Esophagus (tissue), 2 donors: ENCODE results near the gene IFT122. TPM values are rescaled to one million over a fixed set of nuclear protein-coding genes. Genes with fewer than 3 reads are reported as not detected.

Experiments
- H3K27ac ChIP-seq, 2 donors: one replicate each; pipeline ENCODE4 v1.5.1; 2013; ENCODE audit warnings: low read depth in 2 of 2, mild to moderate bottlenecking in 2 of 2, inconsistent platforms in 1 of 2, low read length in 1 of 2, moderate library complexity in 1 of 2
- H3K27me3 ChIP-seq, 2 donors: one replicate each; pipeline ENCODE4 v1.6.1; 2013; ENCODE audit warnings: low read length in 2 of 2, control low read depth in 1 of 2, mild to moderate bottlenecking in 1 of 2; ENCODE audit not compliant: insufficient read depth in 2 of 2, control insufficient read depth in 1 of 2
- H3K36me3 ChIP-seq, 2 donors: one replicate each; pipeline ENCODE4 v1.6.1; 2013; ENCODE audit warnings: low read length in 1 of 2; ENCODE audit not compliant: control insufficient read depth in 2 of 2, insufficient read depth in 2 of 2
- H3K4me1 ChIP-seq, 2 donors: one replicate each; pipeline ENCODE4 v1.6.1; 2013; ENCODE audit warnings: low read length in 1 of 2; ENCODE audit not compliant: control insufficient read depth in 2 of 2, insufficient read depth in 2 of 2
- H3K4me3 ChIP-seq, 2 donors: one replicate each; pipeline ENCODE4 v1.5.1; 2013; ENCODE audit warnings: low read length in 2 of 2, mild to moderate bottlenecking in 2 of 2, low read depth in 1 of 2, moderate library complexity in 1 of 2
- H3K9me3 ChIP-seq, 2 donors: one replicate each; pipeline ENCODE4 v1.6.1; 2013; ENCODE audit warnings: mild to moderate bottlenecking in 2 of 2, low read depth in 1 of 2, low read length in 1 of 2, moderate library complexity in 1 of 2; ENCODE audit not compliant: control insufficient read depth in 2 of 2, insufficient read depth in 1 of 2
- WGBS, 2 donors: extraction: QIAGEN DNeasy Blood & Tissue Kit; methylation state at CpG; one replicate each; pipeline ENCODE4 v1.1.7; 2013; 5-methylcytosine and 5-hydroxymethylcytosine counted together
- polyA plus RNA-seq, 2 donors: library from polyadenylated mRNA; stranded (reverse); fragments of 200-250 nt; gene quantifications; one replicate each; pipeline ENCODE4 v1.2.3, GENCODE V29; 2013
- donor health status: healthy with polysubstance abuse.
- donor health status: Bipolar disorder and iron deficiency.

Gene IFT122
- polyA plus RNA-seq, 2 donors, result 5.5 to 6.2 TPM

DNA sequence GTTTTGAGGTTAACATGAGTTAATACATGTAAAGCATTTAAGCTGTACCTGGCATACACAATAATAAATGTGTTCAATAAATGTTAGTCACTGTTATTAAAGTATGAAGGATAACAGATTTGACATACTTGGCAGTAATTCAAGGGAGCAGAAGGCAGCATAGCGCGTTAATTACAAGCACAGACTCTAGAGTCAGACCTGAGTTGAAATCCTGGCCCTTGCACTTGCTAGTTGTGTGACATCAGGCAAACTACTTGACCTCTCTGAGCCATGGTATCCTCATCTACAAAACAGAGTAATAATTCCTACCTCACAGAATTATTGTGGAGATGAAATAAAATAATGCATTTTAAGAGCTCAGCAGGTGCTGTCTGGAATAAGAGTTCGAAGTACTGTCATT lies 5.4 kb downstream of the IFT122 start:
- no peak overlapping the region for H3K4me3 ChIP-seq
- H3K27ac ChIP-seq, result no peak overlapping the region
- no peaks in the 10 kb centered on the region for H3K27me3 ChIP-seq
- no peaks in the 10 kb centered on the region for H3K9me3 ChIP-seq
- H3K36me3 ChIP-seq, result no peaks in the 10 kb centered on the region
- 56 to 62% methylated on average over 3 of the region's 3 CpGs for WGBS, 2 donors
- peaks cover 0 to 5% of the 10 kb centered on the region in 2 donors for H3K4me1 ChIP-seq

DNA sequence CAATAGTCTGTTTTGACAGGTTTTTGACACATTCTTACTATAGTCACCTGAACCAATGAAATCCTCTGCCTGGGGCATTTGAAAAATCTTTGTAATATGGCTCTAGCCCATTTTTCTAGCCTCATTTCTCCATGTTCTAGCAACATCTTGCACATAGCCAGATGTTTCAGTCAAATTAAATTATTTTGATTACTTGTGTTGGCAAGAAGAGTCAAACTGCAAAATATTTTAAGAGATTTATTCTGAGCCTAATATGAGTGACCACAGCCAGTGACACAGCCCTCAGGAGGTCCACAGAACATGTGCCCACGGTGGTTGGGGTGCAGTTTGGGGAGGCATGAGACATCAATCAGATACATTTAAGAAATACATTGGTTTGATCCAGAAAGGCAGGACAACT lies 6.9 kb downstream of the IFT122 start:
- H3K27ac ChIP-seq, result no peak overlapping the region
- no peaks in the 10 kb centered on the region for H3K9me3 ChIP-seq
- no peaks in the 10 kb centered on the region for H3K4me1 ChIP-seq
- no peaks in the 10 kb centered on the region for H3K27me3 ChIP-seq
- WGBS, 2 donors, result 63 to 72% methylated on average over 1 of the region's 1 CpG
- H3K36me3 ChIP-seq, result no peaks in the 10 kb centered on the region
- no peak overlapping the region for H3K4me3 ChIP-seq

DNA sequence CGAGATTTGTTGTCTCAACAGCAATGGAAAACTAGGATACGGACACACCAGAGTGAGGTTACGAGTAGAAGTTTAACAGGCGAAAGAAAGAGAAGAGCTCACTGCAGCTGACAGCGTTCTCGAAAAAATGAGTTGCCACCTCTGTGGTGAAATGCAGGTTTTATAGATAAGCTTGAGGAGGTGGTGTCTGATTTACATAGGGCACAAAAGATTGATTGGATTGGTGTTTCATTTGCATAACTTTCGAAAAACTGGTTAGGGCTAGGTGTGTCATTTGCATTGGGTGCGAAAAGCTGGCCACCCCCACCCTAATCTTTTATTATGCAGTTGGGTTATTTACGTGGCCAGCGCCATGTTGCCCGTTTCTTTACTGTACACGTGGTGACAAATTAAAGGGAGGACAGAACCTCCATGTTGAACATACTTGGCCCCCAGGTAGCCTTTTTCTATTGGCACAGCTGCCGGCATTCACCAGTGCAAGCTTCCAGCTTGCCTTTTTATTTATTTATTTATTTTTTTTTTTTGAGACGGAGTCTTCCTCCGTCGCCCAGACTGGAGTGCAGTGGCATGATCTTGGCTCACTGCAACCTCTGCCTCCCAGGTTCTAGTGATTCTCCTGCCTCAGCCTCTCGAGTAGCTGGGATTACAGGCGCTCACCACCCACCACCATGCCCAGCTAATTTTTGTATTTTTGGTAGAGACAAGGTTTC lies 8.3 kb downstream of the IFT122 start:
- H3K27me3 ChIP-seq, result no peaks in the 10 kb centered on the region
- H3K4me3 ChIP-seq, result no peak overlapping the region
- WGBS, 2 donors, result 85 to 90% methylated on average over 18 of the region's 18 CpGs
- no peak overlapping the region for H3K27ac ChIP-seq
- no peaks in the 10 kb centered on the region for H3K4me1 ChIP-seq
- H3K9me3 ChIP-seq, result no peaks in the 10 kb centered on the region
- peaks cover 0 to 3% of the 10 kb centered on the region in 2 donors for H3K36me3 ChIP-seq

DNA sequence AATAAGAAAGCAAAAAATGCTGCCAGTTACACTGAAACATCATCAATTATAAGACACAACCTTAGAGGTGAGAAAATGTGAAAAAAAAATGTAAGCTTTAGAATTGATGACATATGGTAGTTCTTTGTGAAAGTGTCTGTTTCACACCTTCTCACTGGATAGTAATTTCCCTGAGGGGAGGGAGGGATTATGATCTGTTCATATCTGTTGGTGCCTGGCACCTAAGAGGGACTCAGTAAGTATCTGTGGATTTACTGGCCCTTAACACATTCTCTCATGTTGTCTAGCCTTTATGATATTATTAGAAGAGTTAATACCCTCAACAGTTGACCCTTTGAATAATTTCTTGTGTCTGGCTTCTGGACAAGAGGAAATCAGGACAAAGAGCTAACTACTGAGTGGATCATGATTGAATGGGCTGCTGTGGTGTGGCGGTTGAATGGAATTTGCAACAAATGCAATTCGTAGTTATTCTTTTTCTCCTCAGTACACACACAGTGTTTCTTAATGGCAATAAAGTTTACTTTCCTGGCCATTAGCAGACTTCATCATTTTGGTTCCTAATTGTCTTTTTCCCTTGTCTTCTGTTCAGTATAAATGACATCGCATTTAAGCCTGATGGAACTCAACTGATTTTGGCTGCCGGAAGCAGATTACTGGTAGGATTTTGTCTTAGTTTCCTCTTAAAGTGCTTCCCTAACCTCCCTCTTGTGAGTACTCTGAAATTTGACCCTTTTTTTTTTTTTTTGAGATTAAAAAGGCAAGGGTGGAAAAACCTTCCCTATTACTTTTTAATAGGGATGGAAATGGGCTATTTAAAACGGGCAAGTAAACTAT lies 9.5 kb downstream of the IFT122 start:
- no peaks in the 10 kb centered on the region for H3K4me1 ChIP-seq
- no peaks in the 10 kb centered on the region for H3K27me3 ChIP-seq
- no peak overlapping the region for H3K27ac ChIP-seq
- peaks cover under 1 to 3% of the 10 kb centered on the region in 2 donors for H3K36me3 ChIP-seq
- no peak overlapping the region for H3K4me3 ChIP-seq
- WGBS, 2 donors, result 66 to 68% methylated on average over 5 of the region's 5 CpGs
- no peaks in the 10 kb centered on the region for H3K9me3 ChIP-seq

DNA sequence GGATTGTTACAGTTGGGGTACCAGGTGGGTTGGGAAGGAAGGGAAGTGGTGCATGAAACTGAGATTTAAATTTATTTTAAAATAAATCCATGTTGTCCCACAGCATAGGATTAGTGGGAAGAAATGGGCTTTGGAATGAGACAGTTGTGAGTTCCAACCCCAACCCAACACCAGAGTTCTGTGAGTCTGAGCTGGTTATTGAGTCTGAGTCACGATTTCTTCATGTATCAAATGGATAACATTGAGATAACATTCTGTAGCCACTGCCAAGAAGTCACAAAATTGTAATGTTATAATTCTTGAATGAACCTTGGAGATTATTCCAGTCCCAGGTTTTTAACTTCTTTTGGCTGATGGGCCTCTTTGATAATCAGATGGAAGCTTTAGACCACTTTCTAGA lies 13.7 kb downstream of the IFT122 start:
- H3K4me1 ChIP-seq, result no peaks in the 10 kb centered on the region
- H3K36me3 ChIP-seq, result peaks cover 4 to 5% of the 10 kb centered on the region in 2 donors
- H3K27me3 ChIP-seq, result no peaks in the 10 kb centered on the region
- no peak overlapping the region for H3K4me3 ChIP-seq
- WGBS, 2 donors, result 78 to 96% methylated on average over 1 of the region's 1 CpG
- no peaks in the 10 kb centered on the region for H3K9me3 ChIP-seq
- H3K27ac ChIP-seq, result no peak overlapping the region

DNA sequence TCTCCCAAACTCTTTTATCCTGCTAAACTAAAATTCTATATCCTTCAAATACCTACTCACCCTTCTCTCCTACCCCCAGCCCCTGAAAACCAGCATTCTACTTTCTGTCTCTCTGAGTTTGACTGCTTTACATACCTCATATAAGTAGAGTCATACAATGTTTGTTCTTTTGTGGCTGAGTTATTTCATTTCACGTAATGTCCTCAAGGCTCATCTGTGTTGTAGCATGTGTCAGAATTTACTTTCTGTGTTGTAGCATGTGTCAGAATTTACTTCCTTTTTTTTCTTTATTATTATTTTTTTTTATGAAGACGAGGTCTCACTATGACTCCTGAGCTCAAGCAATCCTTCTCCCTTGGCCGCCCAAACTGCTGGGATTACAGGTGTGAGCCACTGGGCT lies 20.1 kb downstream of the IFT122 start:
- H3K36me3 ChIP-seq, result peaks cover 2 to 3% of the 10 kb centered on the region in 2 donors
- no peaks in the 10 kb centered on the region for H3K9me3 ChIP-seq
- WGBS, 2 donors, result 92 to 93% methylated on average over 3 of the region's 3 CpGs

DNA sequence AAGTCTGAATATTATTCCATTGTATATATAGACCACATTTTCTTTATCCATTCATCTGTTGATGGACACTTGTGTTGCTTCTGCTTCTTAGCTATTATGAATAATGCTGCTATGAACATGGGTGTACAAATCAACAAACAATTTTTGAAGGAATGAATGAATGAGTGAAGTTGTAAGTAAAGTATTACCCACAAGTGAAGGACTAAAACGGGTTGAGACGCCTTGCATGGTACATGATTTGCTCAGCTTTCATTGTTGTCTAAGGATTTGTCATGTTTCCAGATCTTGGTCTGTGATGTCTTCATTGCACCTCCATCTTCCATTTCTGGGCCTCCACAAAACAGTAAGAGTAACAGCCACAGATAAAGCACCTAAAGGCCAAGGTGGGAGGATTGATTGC lies 20.5 kb downstream of the IFT122 start:
- Histone ChIP-seq H3K27me3 (no peaks in the 10 kb centered on the region), H3K27ac (no peak overlapping the region), H3K4me3 (no peak overlapping the region), H3K36me3 (peaks cover 2 to 3% of the 10 kb centered on the region in 2 donors), H3K4me1 (no peaks in the 10 kb centered on the region), H3K9me3 (no peaks in the 10 kb centered on the region)
- 90 to 91% methylated on average over 2 of the region's 2 CpGs for WGBS, 2 donors

More for the DNA sequence above, 20.1 kb downstream of the IFT122 start:
- H3K4me3 ChIP-seq, result no peak overlapping the region
- H3K27ac ChIP-seq, result no peak overlapping the region
- H3K4me1 ChIP-seq, result no peaks in the 10 kb centered on the region
- H3K27me3 ChIP-seq, result no peaks in the 10 kb centered on the region

DNA sequence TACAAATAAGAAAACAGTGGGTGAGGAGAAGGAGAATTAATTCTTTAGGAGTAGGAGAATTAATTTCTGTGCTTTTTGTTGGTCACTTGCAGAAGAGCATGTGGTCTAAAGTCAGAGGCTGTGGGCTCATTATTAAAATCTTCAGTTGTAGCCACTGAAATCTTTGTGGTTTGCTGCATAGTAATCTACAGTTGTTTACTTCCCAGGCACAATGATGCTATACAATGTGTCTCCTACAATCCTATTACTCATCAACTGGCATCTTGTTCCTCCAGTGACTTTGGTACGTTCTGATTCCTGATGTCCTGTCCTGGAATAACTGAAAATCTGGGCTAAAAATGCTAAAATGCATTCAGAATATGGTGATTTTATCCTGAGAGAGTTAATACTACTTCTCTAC lies 21.0 kb downstream of the IFT122 start:
- Histone ChIP-seq H3K9me3 (no peaks in the 10 kb centered on the region), H3K4me1 (no peaks in the 10 kb centered on the region), H3K27me3 (no peaks in the 10 kb centered on the region), H3K27ac (no peak overlapping the region), H3K4me3 (no peak overlapping the region), H3K36me3 (peaks cover 2 to 3% of the 10 kb centered on the region in 2 donors)
- 77 to 83% methylated on average over 1 of the region's 1 CpG for WGBS, 2 donors

DNA sequence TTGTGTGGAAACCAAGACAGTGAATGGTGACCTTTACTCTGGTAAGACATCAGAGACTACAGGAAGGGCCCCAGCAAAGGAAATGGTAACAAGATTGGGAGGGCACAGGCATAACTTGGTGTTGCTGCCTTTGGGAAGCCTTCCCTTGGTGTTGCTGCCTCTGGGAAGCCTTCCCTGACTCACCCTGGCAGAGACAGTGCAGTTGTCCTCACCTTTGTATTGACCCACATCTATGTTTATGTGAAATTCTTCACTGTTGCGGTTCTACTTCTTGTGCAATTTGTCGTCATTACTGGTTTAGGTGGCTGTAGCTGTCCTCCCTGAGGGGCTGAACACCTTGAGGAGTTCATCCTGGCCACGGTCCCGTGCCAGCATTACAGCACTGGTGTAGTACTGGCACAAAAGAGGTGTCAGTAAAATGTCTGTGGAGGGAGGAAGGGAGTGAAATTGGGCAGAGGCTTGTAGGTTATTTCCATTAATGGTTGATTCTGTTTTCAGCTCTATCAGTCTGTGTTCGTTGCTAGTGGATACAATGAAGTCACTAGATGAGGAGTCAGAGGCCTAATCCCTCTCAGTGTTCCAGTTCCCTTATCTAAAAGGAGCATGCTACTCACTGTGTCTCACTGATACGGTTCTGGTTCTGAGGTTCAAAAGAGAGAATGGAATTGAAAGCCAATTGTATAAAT lies 21.6 kb downstream of the IFT122 start:
- H3K36me3 ChIP-seq, result peaks cover 3% of the 10 kb centered on the region in 2 donors
- H3K27ac ChIP-seq, result peak overlapping the region in 1 of 2 donors; percentile 37
- 80 to 85% methylated on average over 6 of the region's 6 CpGs for WGBS, 2 donors
- H3K4me3 ChIP-seq, result no peak overlapping the region
- no peaks in the 10 kb centered on the region for H3K4me1 ChIP-seq
- H3K9me3 ChIP-seq, result no peaks in the 10 kb centered on the region
- no peaks in the 10 kb centered on the region for H3K27me3 ChIP-seq
